ENCODE results near the gene AKAP13.

AKAP13 gene

DNA sequence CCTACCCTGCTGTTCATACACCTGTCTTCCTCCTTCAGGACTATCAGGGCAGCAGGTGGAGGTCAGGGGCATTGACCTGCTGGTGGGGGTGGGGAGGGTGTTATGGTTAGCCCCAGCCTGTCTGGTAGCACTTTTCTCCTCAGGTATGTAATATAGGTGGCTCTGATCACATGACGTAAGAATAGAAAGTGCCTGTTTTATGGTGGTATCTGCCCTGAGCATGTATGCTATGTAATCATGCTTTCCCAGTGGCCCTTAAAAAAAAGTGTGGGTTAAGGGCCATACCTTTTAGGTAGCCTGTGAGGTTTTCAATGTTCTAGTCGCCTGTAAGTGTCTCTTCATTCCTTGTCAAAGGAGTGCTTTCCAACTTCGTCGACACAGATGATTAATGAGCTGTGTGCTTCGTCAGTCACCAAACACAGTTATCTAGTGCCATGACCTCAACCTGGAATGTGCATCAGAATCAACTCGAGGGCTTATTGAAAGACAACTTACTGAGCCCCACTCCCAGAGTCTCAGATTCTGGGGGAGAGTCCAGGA, 328.1 kb downstream of the AKAP13 start:
- no peak for DNase-seq (ENCODE audit: low read depth, low spot score)
- no peak overlapping the region for H3K4me3 ChIP-seq (ENCODE audit: low read depth, low read length)
- TF ChIP-seq, protein P1, sequence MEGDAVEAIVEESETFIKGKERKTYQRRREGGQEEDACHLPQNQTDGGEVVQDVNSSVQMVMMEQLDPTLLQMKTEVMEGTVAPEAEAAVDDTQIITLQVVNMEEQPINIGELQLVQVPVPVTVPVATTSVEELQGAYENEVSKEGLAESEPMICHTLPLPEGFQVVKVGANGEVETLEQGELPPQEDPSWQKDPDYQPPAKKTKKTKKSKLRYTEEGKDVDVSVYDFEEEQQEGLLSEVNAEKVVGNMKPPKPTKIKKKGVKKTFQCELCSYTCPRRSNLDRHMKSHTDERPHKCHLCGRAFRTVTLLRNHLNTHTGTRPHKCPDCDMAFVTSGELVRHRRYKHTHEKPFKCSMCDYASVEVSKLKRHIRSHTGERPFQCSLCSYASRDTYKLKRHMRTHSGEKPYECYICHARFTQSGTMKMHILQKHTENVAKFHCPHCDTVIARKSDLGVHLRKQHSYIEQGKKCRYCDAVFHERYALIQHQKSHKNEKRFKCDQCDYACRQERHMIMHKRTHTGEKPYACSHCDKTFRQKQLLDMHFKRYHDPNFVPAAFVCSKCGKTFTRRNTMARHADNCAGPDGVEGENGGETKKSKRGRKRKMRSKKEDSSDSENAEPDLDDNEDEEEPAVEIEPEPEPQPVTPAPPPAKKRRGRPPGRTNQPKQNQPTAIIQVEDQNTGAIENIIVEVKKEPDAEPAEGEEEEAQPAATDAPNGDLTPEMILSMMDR (IDR thresholded peaks at IDR 0.05; ENCODE audit: low read depth, low read length), result no peak
- in situ Hi-C loops (cut with HindIII; ENCODE audit: low sequenced_read_pairs), result no loop called here

DNA sequence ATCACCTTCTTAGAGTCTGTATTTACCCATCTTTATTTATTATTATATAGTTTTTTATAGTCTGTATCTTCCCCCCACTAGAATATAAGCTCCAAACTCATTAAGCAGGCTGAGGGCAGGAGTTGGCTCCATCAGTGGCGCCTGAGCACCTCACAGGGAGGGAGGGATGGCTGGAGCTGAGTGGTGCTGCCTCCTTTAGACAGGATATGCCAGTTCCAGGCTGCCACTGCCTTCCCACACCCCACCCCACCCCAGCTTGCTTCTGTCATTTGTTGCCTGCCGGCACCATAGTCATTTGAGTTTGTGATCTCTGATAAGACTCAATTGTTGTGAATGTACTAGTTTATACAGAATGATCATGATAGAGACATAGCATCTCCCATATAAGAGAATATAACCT, 328.8 kb downstream of the AKAP13 start:
- TF ChIP-seq, protein P1 (IDR thresholded peaks at IDR 0.05; ENCODE audit: low read depth, low read length), result no peak
- no peak for DNase-seq (ENCODE audit: low read depth, low spot score)
- no peak overlapping the region for H3K4me3 ChIP-seq (ENCODE audit: low read depth, low read length)
- in situ Hi-C loops (cut with HindIII; ENCODE audit: low sequenced_read_pairs), result no loop called here

DNA sequence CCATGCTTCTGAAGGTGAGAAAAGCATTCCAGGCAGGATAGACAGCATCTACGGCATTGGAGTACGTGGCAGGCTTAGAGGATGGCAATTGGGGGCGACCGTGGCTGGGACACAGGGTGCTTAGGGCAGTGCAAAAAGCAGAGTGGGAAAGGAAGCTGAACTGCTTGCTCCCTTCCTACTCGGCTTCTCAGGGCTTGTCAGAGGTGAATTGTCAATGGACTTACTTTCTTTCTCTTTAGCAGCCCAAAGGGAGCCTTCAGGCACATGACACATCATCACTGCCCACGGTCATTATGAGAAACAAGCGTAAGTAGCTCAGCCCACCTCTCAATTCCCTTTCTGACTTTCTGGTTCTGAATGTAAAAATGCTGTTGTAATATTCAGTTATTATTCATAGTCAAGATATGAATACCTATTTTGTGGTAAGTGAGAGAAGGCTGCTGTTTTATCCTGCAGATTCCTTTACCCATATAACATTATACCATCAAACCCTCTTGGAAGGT, 330.0 kb downstream of the AKAP13 start:
- DNase-seq (ENCODE audit: low read depth, low spot score), result no peak
- in situ Hi-C loops (cut with HindIII; ENCODE audit: low sequenced_read_pairs), result no loop called here
- TF ChIP-seq, protein P1 (IDR thresholded peaks at IDR 0.05; ENCODE audit: low read depth, low read length), result no peak
- H3K4me3 ChIP-seq (ENCODE audit: low read depth, low read length), result no peak overlapping the region

DNA sequence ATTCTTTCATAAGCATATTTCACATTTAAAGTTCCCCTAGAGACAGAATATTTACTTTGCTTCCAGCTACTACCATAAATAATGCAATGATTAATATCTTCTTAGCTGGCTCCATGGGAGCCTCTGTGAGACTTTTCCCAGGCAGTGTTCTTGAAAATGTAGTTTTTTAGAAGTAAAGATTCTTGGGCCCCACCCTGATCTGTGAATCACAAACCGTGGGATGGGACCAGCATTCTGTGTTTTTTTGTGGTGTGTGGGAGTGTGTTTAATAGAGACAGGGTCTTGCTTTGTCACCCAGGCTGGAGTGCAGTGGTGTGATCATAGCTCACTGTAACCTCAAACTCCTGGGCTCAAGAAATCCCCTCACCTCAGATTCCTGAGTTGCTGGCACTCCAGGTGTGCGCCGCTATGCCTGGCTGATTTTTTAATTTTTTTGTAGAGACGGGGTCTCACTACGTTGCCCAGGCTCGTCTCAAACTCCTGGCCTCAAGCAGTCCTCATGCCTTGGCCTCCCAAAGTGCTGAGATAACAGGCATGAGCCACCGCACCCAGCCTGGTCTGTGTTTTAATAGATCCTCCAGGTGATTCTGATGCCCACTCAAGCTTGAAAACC, 331.3 kb downstream of the AKAP13 start:
- TF ChIP-seq, protein P1 (IDR thresholded peaks at IDR 0.05; ENCODE audit: low read depth, low read length), result no peak
- H3K4me3 ChIP-seq (ENCODE audit: low read depth, low read length), result no peak overlapping the region
- in situ Hi-C loops (cut with HindIII; ENCODE audit: low sequenced_read_pairs), result no loop called here
- peak; percentile 18 for DNase-seq (ENCODE audit: low read depth, low spot score)

DNA sequence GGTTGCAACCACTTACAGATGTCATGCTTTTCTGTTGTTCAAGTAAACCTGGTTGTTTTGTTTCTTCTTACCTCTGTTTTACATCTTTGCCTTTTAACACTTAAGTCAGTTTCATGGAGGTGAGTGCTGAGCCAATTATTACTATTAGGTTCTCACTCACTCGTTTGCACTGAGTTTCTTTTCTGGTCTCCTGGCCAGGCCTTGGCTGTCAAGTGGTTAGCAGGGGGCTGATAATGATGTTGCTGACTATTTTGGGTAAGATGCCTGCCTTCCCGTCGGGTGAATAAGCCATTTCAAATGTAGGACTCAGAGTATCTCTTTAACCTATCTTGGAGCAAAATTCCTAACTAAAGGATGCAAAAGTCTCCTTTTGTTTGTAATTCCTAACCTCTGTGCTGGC, 335.9 kb downstream of the AKAP13 start:
- no peak overlapping the region for H3K4me3 ChIP-seq (ENCODE audit: low read depth, low read length)
- in situ Hi-C loops (cut with HindIII; ENCODE audit: low sequenced_read_pairs), result no loop called here
- TF ChIP-seq, protein P1 (IDR thresholded peaks at IDR 0.05; ENCODE audit: low read depth, low read length), result no peak
- DNase-seq (ENCODE audit: low read depth, low spot score), result no peak

DNA sequence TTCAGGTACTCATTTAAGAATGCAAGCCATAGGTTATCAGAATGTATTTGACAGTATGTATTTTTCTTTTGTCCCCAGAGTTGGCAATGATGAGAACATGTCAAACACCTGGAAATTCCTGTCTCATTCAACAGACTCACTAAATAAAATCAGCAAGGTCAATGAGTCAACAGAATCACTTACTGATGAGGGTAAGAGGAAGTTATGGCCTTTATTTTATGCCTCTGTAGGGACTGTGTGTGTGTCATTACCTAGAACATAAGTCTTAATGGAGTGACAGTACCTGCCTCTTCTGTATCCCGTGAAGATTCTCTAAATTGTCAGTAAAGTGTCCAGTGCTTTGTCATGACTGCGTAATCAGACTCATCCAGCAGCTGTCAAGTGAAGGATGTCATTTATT, 336.8 kb downstream of the AKAP13 start:
- in situ Hi-C loops (cut with HindIII; ENCODE audit: low sequenced_read_pairs), result no loop called here

More for the DNA sequence above, 336.8 kb downstream of the AKAP13 start:
- TF ChIP-seq, protein P1 (IDR thresholded peaks at IDR 0.05; ENCODE audit: low read depth, low read length), result no peak
- no peak overlapping the region for H3K4me3 ChIP-seq (ENCODE audit: low read depth, low read length)
- no peak for DNase-seq (ENCODE audit: low read depth, low spot score)
